GM18870 (cell line): ENCODE data around the gene CHMP6.

Experiments
- ATAC-seq: cut with Tn5 transposase; IDR thresholded peaks from one replicate; pipeline ENCODE4 v1.9.1; 2021; ENCODE audit warnings: moderate library complexity; ENCODE audit not compliant: unreplicated experiment

The CHMP6 gene

DNA sequence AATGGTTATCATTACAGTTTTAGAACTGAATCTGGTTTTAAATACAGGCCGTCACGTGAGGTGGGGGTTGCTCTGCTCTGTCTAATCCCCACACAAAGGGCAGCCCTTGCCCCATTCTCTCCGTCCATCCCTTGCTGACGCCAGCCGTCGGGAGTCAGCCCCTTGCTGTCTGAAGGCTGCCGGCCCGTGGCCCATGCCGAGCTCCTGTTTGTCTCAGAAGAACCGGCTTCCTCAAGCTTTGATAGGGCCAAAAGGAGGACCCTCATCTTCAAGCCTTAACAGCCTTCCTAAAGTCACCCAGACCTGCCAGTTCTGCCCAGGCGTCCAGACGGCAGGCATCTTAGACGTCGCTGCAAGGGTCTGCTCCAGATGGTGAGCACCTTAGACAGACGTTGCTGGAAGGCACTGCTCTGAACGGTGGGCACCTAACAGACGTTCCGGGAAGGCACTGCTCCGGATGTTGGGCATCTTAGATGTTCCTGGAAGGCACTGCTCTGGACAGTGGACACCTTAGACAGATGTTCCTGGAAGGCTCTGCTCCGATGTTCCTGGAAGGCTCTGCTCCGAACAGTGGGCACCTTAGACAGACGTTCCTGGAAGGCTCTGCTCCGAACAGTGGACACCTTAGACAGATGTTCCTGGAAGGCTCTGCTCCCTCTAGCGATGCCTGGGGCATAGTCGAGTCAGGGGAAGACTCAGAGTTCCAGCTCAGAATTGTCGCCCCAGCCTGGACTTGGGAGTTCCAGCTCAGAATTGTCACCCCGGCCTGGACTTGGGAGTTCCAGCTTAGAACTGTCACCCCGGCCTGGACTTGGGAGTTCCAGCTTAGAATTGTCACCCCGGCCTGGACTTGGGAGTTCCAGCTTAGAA lies 35.1 kb upstream of the CHMP6 start:
- no peak for ATAC-seq

DNA sequence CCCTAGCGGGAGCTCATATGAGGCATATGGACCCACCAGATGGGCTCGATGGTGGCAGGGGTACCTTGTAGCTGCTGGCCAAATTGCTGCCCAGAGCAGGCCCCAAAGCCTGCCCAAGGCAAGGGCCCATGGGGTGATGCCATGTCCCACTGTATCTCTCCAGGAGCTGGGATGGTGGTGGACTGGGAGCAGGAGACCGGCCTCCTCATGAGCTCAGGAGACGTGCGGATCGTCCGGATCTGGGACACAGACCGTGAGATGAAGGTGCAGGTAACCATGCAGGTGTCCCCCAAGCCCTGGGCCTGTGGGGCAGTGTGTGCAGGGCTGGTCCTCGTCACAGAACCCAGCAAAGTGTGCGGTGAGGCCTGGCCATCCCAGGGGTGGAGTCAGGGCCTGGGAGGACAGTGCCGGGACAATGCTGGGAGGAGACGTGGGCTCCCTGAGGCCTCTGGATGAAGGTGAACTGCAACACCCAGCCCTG lies 34.1 kb upstream of the CHMP6 start:
- no peak for ATAC-seq

DNA sequence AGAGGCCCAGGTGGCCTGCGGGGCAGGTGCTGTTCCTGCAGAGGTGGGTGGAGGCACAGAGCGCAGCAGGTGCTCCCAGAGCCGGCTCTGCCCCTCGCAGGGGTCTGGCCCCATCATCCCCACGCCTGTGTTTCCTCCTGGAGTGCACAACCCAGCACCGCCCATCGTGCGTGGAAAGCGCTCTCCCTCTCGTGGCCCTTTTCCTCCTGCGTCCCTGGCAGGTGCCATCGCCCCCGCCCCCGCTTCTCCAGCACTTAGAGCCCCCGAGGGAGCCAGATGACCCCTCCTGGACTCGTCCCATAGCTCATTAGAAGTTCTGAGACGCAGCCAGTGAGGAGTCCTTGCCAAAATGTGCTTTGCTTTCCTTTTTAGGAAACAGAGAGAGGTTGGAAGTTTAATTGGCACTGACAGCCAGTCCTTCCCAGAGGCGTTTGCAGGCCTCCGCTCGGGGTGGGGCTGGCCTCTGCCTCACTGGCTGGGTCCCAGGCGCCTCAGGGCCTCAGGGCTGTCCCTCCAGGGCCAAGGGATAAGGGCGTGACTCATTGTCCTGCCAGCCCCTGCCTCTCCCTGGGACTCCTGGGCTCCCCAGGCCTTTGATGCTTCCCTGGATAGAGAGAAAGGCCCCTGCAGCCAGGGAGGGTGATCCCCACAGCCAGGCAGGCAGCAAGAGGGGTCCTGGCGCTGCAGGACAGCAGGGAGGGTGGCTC lies 32.2 kb upstream of the CHMP6 start:
- ATAC-seq, result no peak

DNA sequence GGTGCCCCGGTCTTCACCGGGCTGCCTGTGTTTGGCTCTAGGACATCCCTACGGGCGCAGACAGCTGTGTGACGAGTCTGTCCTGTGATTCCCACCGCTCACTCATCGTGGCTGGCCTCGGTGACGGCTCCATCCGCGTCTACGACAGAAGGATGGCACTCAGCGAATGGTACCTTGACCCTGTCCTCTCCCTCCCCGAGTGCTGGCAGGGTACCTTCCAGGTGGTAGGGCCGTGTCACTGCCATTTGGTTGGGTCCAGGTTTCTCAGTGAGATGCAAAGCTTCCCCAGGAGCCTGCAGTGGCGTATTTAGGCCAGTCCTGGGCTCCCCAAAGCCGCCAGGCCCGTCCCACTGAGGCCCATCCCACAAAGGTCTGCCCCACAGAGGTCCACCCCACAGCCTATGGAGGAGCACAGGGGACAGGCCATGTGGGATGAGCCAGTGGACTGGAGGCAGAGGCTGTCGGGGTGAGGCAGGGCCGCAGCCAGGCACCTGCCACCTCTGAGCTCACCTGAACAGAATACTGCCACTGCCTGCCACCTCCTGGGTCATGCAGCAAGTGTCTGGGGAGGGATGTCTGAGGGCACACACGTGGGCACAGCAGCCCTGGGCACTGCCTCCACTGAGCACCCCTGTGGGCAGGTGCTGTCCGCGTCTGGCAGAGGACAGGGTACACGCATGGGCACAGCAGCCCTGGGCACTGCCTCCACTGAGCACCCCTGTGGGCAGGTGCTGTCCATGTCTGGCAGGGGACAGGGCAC lies 31.4 kb upstream of the CHMP6 start:
- ATAC-seq, result no peak

DNA sequence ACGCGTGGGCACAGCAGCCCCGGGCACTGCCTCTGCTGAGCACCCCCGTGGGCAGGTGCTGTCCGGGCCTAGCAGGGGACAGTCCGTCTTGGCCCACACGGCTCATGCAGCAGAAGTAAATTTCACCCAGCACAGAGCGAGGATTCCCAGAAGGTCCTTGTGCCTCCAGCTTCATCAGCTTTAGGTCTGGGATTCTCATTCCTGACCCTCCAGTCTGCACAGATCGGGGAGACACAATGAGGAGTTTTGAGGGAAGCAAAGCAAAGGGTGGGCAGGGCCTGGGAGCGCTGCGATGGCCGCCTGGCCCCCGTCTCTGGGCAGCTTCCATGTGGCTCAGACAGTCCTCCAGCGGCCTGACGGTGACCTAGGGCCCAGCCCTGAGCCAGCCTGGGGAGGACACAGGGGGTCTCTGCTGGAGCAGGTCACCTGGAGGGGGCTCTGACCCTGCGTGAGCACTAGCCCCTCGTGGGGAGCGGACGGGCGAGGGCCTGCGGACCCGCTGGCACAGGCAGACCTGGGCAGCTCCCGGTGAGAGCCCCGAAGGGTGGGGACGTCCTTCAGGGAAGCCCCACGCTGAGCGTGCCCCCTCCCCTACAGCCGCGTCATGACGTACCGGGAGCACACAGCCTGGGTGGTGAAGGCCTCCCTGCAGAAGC lies 30.7 kb upstream of the CHMP6 start:
- ATAC-seq, result no peak

DNA sequence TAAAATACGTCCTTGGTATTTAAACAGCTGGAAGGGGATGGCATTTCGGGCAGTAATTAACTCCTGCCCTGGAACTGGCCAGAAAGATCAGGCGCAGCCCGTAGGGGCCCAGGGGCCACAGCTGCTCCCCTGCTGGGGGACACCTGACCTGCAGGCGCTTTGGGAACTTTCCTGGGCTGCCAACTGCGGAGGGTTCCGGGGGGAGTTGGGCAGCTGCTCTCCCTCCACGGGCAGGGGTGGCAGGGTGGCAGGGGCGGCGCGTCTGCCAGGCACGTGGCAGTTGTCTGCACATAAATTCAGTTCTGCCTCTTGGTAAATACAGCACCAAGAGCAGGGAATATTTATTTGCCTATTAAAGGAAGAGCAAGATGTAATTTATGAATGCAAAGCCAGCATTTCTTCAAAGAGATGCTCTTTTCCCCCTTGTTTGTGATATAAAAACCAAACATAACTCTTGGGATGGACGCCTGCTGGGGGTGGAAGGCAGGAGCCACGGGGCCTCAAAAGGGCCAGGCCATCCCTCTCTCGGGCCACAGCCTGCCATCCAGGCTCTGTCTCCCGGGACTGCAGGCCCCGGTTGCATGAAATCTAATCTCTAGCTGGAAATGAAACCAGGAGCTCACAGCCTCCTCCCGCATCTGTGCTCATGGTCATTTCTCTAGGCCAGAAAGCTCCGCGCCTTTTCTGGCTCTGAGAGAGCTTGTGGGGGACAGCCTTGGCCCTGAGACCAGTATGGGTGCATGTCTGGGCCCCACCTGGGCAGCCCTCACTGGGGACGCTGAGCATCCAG lies 29.9 kb upstream of the CHMP6 start:
- ATAC-seq, result no peak

DNA sequence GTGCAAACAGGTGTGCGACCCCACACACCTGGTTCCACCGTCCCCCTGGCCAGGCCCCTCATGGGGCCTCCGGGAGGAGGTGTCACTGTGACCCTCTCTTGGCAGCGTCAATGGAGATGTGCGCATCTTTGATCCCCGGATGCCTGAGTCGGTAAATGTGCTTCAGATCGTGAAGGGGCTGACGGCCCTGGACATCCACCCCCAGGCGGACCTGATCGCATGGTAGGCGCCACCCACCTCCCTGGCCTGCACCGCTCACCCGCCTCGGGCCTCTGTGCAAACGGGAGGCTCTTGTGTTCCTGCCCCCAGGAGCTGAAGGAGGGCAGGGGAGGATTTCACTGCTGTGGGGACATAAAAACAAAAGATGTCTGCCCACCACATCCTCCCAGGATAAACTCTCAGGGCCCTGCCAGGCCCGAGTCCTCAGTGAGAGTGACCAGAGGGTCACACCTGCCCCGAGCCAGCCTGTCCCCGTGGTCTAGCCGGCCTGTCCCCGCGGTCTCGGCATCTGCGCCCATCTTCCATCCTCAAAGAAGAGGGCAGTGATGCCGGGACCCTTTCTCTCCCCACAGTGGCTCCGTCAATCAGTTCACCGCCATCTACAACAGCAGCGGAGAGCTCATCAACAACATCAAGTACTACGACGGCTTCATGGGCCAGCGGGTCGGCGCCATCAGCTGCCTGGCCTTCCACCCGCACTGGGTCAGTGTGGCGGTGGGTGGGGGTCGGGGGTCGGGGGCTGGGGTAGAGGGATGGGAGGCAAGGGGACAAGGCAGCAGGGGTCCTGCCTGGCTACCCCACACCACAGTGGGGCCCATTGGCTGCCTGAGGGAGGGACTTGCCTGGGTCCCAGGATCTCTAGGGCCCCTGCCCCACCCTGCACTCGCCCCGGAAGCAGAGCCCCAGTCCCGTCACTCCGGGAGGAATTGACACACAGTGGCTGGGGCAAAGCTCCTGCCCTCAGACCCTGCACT lies 29.0 kb upstream of the CHMP6 start:
- ATAC-seq, result no peak

DNA sequence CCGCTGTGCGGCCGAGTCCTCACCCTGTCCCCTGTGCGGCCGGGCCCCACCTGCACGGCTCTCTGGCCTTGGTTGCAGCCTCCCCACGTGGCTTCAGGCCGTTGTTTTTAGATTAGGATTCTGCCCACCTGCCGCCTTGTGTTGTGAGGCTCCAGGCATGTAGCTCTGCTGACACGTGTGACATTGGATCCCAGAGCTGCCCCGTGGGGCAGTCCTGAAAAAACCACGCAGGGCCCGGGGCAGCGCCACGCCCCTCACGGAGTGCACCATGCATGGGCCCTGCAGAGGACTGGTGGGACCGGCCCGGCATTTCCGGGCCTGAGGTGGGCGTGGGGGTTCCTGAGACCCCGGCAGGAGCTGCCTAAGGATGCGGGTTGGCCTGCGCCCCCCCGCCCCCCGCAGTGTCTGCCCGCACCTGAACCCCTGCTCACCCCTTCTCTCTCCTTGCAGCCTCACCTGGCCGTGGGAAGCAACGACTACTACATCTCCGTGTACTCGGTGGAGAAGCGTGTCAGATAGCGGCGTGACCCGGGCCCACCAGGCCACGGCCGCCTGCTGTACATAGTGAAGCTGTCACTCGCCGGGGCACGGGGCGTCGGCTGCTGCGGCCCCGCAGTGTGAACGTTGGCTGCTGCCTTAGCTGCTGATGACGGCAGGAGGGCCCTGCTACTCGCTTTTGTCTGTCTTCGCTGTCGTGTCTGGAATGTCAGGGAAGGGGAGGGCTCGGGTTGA lies 27.7 kb upstream of the CHMP6 start:
- ATAC-seq, result no peak

DNA sequence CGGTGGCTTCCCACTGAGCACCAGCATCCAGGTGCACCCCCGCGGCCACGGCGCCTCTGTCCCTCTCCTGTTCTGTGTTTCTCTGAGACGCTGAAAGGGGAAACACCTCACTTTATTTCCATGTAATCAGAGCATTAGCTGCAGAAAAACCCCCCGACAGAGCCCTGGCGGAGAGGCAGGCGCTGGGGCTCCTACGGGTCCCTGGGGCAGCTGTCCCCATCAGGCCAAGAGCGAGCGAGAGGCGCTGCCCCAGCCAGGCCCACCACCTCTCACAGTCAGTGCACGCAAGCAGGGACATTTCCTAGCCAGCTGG lies 27.1 kb upstream of the CHMP6 start:
- ATAC-seq, result no peak

DNA sequence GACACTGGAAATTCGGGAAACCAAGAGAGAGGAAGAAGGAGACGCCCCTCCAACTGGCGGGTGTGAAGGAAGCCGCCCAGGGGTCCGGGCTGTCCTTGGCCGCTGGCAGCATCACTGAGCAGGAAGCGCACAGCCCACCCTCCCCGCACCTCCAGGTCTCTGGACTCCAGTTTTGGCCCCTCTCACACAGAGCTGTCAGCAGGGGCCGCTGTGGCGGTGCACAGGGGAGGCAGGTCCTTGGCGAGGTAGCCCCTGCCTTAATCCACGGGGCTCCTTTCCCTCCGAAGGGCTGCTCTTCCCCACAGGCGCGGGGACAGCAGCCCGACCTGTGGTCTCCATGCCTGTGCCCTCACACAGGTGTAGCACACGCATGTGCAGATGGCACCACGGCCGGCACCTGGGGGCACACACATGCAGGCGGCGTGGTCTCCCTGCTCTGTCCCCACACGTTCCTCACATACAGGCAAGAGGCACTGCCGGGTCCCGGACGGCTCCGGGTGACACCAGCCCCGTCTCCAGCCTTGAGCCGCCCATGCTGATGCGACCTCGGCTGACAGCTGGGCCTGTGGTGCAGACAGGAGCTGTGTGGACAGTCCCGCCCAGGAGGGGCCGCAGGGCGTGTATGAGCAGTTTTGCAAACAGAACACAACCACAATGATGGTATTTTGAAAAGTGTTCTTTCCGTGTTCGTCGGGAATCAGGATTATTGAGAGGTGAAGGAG lies 26.6 kb upstream of the CHMP6 start:
- ATAC-seq, result no peak

DNA sequence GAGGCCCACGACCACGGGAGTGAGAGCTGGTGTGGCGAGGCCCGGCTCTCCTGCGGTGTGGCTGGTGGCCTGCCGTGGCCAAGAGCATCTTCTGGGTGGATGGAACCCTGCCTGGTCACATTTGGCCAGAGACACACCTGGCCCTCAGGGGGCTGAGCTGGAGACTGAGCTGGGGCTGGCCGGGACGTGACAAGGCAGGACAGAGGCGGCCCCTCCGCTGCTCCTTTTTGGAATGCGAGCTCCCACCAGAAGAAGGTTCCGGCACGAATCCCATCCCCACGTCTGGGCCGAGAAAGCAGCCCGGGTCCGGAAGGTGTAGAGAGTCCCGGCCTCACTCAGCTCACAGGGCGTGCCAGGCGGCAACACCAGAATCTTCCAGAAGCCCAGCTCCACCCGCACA lies 26.0 kb upstream of the CHMP6 start:
- no peak for ATAC-seq

DNA sequence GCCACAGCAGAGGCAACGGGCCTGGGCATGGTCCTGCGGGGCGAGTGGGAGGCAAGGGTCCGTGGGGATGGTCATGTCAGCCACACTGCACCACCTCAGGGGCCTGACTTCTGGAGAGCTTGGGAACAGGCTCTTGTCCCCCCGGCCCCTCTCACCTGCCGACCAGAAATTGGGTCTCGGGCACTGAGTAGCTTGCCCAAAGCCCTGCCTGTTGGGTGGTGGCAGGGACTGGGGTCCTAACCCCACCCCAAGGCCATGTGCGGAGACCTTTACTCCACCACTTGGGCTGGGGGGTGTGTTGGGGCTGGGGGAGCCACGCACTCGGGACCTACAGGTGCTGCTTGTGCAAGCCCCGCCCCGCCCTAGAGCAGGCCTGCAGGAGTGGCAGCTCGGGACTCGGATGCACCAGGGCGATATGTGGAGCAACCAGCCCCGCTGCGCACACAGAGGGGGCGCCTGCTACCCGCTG lies 24.2 kb upstream of the CHMP6 start:
- no peak for ATAC-seq

DNA sequence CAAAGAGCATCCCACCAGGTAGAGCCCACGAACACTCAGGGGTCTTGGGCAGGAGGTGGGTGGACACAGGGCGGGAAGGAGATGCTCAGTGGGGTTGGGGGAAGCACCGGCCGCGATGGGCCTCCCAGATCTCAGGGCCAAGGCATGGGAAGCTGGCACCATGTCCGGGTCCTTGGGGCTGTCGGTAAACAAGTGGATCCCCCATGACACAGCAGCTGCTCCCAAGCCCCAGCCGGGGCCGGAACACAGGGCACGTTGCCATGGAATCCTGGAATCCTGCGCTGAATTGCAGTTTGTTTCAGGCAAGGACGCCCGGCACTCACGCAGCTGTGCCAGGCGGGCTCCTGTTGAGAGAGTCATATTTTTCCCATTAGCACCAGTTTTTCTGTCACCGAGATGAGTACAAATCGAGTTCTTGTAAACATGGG lies 23.0 kb upstream of the CHMP6 start:
- no peak for ATAC-seq

DNA sequence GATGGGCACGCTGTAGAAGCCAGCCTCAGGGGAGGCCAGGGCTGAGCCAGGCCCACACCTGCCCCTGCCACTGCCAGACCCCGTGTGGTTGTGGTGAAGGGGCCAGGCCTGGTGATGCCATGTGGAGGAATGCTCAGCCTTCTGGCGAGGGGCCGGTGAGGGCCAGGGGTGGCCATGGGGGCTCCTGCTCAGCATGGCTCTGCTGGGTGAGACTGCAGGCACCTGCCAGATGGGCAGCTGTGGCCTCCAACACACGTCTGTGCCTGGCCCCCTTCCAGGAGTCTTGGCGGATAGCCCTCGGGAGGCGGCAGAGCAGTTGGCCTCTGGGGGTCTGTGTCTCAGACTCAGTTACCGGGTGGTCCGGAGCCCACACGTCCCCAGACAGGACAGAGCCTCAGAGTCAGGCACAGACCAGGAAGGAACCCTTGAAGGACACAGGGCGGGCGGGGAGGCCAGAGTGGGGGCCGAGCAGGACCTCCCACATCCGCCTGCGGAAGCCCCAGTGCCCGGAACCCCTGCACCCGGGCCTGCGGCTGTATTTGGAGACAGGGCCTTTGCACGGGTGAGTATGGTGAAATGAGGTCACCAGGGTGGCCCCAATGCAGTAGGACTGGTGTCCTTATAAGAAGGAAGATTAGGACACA lies 22.5 kb upstream of the CHMP6 start:
- ATAC-seq, result no peak

DNA sequence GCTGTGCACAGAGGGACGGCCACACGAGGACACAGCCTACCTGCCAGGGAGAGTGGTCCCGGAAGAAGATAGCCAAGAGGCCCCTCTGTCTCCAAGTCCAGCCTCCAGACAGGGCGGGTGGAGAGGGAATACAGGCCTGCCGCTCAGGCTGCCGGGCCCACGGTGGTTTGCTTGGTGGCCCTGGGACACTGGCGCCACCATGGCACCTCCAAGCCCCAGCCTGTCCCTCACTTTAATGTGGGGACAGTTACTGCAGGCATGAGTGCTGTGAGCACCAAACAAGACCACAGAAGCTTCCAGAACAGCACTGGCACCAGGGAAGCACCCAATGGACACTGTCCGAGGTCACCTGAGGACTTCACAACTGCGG lies 22.0 kb upstream of the CHMP6 start:
- no peak for ATAC-seq

DNA sequence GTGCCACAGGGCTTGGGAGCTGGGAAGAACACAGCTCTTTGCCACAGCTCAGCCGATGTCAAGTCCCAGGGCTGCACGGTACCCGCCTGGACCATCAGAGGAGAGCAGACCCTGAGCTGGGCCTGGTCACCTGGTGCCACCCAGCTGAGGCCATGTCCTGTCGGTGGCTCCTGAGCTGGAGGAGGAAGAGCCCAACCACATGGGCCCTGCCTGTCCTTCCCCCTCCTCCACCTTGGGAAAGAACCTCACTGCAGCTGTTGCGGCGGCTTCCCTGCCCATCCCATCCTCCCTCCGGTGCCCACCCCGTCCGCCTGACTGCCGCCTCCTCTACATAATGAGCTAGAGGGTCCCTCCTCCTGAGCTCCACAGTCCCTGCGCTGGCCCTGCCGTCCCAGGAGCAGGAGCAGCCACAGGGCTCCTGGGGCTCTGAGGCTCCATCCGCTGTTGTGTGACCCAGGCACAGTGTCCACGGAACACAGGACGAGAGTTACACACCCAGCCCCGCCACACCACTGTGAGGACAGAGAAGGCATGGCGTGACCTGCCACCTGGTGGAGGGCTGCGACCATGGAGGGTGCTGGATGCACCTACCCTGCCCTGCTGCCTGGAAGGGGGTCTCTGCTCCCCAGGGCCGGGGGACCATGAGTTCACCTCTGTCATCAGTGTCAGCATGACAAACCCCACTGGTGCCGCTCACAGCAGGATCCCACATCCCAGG lies 21.4 kb upstream of the CHMP6 start:
- ATAC-seq, result no peak
